ENCODE results near the gene RASSF8. TPM values are rescaled to one million over a fixed set of nuclear protein-coding genes. Genes with fewer than 3 reads are reported as not detected.
A peak's percentile ranks its signal among the peaks of the same experiment; 100 is the strongest.

RASSF8 gene
- total RNA-seq, 1 donor from 2014 or later: 74.3 TPM

DNA sequence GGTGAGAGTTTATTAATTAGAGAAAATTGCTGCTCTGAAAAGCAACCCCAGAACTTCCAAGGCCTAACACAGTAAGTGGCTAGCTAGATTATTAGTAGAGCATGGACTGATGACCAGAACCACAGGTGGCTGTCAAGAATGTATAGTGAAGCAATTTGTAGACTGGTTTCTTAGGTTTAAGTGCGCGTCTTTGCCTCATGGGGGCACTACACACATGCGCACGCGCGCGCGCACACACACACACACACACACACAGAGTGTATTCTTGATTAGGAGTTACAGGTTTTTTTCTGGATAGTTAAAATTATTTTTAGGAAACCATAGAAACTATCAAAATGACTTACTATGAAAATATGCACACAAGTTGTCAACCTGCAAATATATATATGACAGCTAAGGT lies 99.8 kb downstream of the RASSF8 start:
- H3K36me3 Mint-ChIP-seq (ENCODE audit: unreplicated experiment): peaks cover 18% of the 10 kb centered on the region
- H3K9me3 Mint-ChIP-seq (ENCODE audit: unreplicated experiment): no peaks in the 10 kb centered on the region
- H3K27ac Mint-ChIP-seq (ENCODE audit: unreplicated experiment): no peak overlapping the region
- H3K4me1 Mint-ChIP-seq (ENCODE audit: unreplicated experiment): peaks cover 48% of the 10 kb centered on the region
- DNase-seq (ENCODE audit: extremely low spot score, unreplicated experiment): no peak
- H3K4me3 Mint-ChIP-seq (ENCODE audit: unreplicated experiment): no peak overlapping the region
- TF ChIP-seq, protein P1, sequence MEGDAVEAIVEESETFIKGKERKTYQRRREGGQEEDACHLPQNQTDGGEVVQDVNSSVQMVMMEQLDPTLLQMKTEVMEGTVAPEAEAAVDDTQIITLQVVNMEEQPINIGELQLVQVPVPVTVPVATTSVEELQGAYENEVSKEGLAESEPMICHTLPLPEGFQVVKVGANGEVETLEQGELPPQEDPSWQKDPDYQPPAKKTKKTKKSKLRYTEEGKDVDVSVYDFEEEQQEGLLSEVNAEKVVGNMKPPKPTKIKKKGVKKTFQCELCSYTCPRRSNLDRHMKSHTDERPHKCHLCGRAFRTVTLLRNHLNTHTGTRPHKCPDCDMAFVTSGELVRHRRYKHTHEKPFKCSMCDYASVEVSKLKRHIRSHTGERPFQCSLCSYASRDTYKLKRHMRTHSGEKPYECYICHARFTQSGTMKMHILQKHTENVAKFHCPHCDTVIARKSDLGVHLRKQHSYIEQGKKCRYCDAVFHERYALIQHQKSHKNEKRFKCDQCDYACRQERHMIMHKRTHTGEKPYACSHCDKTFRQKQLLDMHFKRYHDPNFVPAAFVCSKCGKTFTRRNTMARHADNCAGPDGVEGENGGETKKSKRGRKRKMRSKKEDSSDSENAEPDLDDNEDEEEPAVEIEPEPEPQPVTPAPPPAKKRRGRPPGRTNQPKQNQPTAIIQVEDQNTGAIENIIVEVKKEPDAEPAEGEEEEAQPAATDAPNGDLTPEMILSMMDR (IDR thresholded peaks at IDR 0.05): no peak
- no peaks in the 10 kb centered on the region for H3K27me3 Mint-ChIP-seq (ENCODE audit: unreplicated experiment)

DNA sequence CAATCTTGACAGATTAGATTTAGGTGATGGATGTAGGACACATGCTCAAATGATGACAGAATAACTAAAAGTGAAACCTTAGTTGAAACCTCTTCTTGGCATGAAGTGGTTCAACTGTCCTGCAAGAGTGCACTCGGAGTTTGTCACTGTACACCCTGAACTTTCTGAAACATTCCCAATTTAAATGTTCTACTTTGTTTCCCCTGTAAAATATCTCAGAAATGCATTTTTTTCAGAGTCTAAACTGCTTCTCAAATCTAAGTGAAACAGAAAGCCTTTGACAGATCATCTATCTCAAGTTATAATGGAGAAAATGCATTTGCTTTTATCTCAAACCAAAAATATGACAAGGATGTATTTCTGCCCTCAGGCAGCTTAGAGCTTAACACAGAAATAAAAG lies 100.3 kb downstream of the RASSF8 start:
- Mint-ChIP-seq H3K4me1 (ENCODE audit: unreplicated experiment) (peaks cover 43% of the 10 kb centered on the region), H3K9me3 (ENCODE audit: unreplicated experiment) (no peaks in the 10 kb centered on the region), H3K36me3 (ENCODE audit: unreplicated experiment) (peaks cover 18% of the 10 kb centered on the region), H3K27ac (ENCODE audit: unreplicated experiment) (peak overlapping the region; percentile 68), H3K27me3 (ENCODE audit: unreplicated experiment) (no peaks in the 10 kb centered on the region), H3K4me3 (ENCODE audit: unreplicated experiment) (no peak overlapping the region)
- TF ChIP-seq, protein P1 (IDR thresholded peaks at IDR 0.05): no peak
- DNase-seq (ENCODE audit: extremely low spot score, unreplicated experiment): no peak

DNA sequence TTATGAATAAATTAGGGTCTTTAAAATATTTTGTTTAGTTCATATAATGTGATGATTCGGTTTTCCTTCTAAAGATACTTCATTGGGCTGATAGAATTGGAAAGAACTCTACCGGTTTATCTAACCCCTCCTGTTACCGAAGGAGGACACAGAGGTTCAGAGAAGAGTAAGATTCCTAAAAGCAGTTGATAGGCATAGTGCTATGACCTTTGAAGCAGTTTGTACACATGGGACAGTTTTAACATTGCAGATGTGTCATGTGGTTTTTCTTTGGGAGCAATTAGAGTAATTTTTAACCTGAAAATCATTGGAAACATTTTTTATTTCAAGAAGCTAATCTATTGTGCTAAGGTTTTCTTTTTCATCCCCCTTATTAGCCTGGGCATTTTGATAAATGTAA lies 103.5 kb downstream of the RASSF8 start:
- no peak overlapping the region for H3K4me3 Mint-ChIP-seq (ENCODE audit: unreplicated experiment)
- H3K4me1 Mint-ChIP-seq (ENCODE audit: unreplicated experiment): peaks cover 24% of the 10 kb centered on the region
- TF ChIP-seq, protein P1 (IDR thresholded peaks at IDR 0.05): no peak
- no peak overlapping the region for H3K27ac Mint-ChIP-seq (ENCODE audit: unreplicated experiment)
- H3K9me3 Mint-ChIP-seq (ENCODE audit: unreplicated experiment): no peaks in the 10 kb centered on the region
- no peaks in the 10 kb centered on the region for H3K27me3 Mint-ChIP-seq (ENCODE audit: unreplicated experiment)
- no peak for DNase-seq (ENCODE audit: extremely low spot score, unreplicated experiment)
- peaks cover 21% of the 10 kb centered on the region for H3K36me3 Mint-ChIP-seq (ENCODE audit: unreplicated experiment)

DNA sequence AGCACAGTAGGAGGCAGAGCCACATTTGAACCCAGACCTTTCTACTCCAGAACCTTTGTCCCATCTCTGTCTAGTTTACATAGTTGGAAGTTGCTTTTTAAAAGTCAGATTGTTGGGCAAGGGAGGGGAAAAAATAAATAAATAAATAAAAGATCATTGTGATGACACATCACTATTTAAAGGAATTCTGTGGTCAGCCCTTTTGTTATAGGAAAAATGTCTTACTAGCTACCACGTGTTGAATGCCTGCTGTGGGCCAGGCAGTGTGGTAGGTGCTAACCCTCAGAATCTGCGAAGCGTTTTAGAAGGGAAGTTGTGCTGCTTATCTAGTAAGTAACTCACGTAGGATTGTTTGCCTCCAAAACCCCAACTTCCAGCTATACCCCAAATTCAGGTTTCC lies 104.1 kb downstream of the RASSF8 start:
- no peak overlapping the region for H3K27ac Mint-ChIP-seq (ENCODE audit: unreplicated experiment)
- H3K27me3 Mint-ChIP-seq (ENCODE audit: unreplicated experiment): no peaks in the 10 kb centered on the region
- peaks cover 24% of the 10 kb centered on the region for H3K36me3 Mint-ChIP-seq (ENCODE audit: unreplicated experiment)
- no peak for DNase-seq (ENCODE audit: extremely low spot score, unreplicated experiment)
- TF ChIP-seq, protein P1 (IDR thresholded peaks at IDR 0.05): no peak
- no peaks in the 10 kb centered on the region for H3K9me3 Mint-ChIP-seq (ENCODE audit: unreplicated experiment)
- no peak overlapping the region for H3K4me3 Mint-ChIP-seq (ENCODE audit: unreplicated experiment)
- peaks cover 24% of the 10 kb centered on the region for H3K4me1 Mint-ChIP-seq (ENCODE audit: unreplicated experiment)

DNA sequence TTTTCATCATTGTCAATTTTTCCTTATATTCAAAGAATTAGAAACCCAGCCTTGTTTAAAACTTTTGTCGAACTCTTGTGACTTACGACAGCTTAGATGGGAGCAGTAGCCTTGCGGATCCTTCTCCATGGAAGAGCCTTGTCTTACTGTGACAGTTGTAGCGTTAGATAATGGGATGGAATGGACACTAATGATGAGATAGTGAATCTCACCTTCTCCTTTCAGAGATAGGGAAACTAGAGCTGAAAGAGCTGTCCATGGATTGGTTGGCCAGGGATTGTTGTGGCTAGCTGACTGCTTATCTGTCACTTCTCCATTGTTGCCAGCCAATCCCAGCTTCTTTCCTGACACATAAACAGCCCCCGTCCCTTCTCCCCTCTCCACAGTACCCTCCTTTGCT lies 107.0 kb downstream of the RASSF8 start:
- Mint-ChIP-seq H3K9me3 (ENCODE audit: unreplicated experiment) (no peaks in the 10 kb centered on the region), H3K36me3 (ENCODE audit: unreplicated experiment) (peaks cover 29% of the 10 kb centered on the region), H3K27me3 (ENCODE audit: unreplicated experiment) (no peaks in the 10 kb centered on the region), H3K4me3 (ENCODE audit: unreplicated experiment) (no peak overlapping the region), H3K27ac (ENCODE audit: unreplicated experiment) (no peak overlapping the region), H3K4me1 (ENCODE audit: unreplicated experiment) (peaks cover 14% of the 10 kb centered on the region)
- DNase-seq (ENCODE audit: extremely low spot score, unreplicated experiment): no peak
- TF ChIP-seq, protein P1 (IDR thresholded peaks at IDR 0.05): no peak
